ENCODE data around the gene NEMP1. TPM values are rescaled to one million over a fixed set of nuclear protein-coding genes. Genes with fewer than 3 reads are reported as not detected.

Gene NEMP1
- total RNA-seq, 1 donor from 2014 or later = 11.0 TPM

DNA sequence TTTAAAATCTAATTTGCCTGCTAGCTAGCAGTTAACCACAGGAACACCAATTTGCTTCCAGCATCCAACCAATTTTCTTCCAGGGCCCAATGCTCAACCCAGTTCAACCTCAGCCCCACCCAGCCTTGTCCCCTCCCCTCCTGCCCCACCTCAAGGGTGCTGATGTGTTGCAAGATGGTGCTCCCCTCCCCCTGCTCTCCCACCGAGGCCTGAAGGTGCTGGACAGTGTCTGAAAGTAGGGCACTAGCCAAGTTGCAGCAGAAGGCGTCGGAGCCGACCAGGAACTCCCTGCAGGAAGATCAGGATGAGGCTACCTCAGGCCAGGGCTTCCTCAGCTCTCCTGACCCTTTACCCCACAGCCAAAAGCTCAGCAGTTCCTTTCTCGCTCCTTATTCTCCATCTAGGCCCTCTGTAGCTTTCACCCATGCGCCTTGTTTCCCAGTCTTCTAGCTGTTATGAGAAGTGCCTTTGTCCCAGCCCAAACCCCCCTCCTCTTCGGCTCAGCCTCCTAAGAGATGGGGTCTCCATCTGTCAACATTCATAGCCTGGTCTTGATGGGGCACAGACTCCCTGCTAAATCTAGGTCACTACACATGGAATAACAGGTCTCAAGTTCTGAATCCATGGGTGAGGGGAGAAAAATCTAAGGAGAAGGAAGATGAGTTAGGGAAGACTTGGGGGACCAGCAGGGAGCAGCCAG, 29.0 kb upstream of the NEMP1 start:
- Histone ChIP-seq H3K9ac (ENCODE audit: low read depth in 1 of 3, low read length in 3 of 3) (no peak overlapping the region), H3K4me3 (ENCODE audit: low read length in 3 of 3) (no peak overlapping the region), H3K4me1 (ENCODE audit: control insufficient read depth in 3 of 3, insufficient read depth in 3 of 3, low read length in 3 of 3) (peaks cover 20 to 25% (median 23%) of the 10 kb centered on the region in 3 donors), H3K27me3 (ENCODE audit: control insufficient read depth in 3 of 3, insufficient read depth in 3 of 3, low read length in 3 of 3) (no peaks in the 10 kb centered on the region), H3K27ac (ENCODE audit: low read depth, low read length) (no peak overlapping the region), H3K36me3 (ENCODE audit: control insufficient read depth in 3 of 3, insufficient read depth in 3 of 3, low read length in 3 of 3) (peaks cover 3 to 25% (median 10%) of the 10 kb centered on the region in 3 donors), H3K9me3 (ENCODE audit: control insufficient read depth in 3 of 3, low read length in 3 of 3) (no peaks in the 10 kb centered on the region)

DNA sequence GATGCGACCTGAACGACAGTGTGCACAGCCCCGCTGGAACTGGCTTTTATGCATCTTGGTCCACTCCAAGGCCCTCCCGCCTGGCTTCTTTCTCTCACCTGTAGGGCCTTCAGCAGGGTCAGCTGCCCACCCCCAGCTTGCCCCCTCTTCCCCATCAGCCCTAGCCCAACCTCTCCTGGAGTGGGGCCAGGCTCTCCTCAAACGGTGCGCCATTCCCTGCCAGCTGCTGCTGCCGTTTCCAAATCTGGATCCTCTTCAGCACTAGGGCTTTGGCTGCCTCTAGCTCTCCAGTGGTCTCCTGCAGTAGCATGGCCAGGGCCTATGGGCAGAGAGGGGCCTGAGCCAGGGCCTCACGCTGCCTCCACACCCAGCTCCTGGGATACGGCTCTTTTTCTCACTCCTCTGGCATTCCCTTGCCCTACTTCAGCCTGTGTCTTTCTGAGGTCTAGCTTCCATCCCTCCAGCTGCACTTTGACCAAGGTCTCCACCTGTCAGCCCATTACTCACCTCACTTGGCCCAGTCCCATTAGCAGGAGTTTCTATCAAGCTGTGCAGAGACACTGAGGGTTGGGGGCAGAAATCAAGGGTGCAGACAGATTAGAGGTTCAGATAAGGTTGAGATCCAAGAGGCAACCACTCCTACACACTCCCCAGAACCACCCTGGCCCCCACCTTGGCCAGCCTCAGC, 27.6 kb upstream of the NEMP1 start:
- H3K4me3 ChIP-seq (ENCODE audit: low read length in 3 of 3) = no peak overlapping the region
- H3K9ac ChIP-seq (ENCODE audit: low read depth in 1 of 3, low read length in 3 of 3) = no peak overlapping the region
- no peaks in the 10 kb centered on the region for H3K27me3 ChIP-seq (ENCODE audit: control insufficient read depth in 3 of 3, insufficient read depth in 3 of 3, low read length in 3 of 3)
- H3K9me3 ChIP-seq (ENCODE audit: control insufficient read depth in 3 of 3, low read length in 3 of 3) = no peaks in the 10 kb centered on the region
- H3K4me1 ChIP-seq (ENCODE audit: control insufficient read depth in 3 of 3, insufficient read depth in 3 of 3, low read length in 3 of 3) = peaks cover 8 to 11% (median 10%) of the 10 kb centered on the region in 3 donors
- H3K36me3 ChIP-seq (ENCODE audit: control insufficient read depth in 3 of 3, insufficient read depth in 3 of 3, low read length in 3 of 3) = peaks cover 5 to 30% (median 10%) of the 10 kb centered on the region in 3 donors
- no peak overlapping the region for H3K27ac ChIP-seq (ENCODE audit: low read depth, low read length)

- H3K4me1 ChIP-seq (ENCODE audit: control insufficient read depth in 3 of 3, insufficient read depth in 3 of 3, low read length in 3 of 3) = peaks cover 4 to 10% (median 7%) of the 10 kb centered on the region in 3 donors
- H3K4me3 ChIP-seq (ENCODE audit: low read length in 3 of 3) = no peak overlapping the region
- peaks cover 6 to 30% (median 10%) of the 10 kb centered on the region in 3 donors for H3K36me3 ChIP-seq (ENCODE audit: control insufficient read depth in 3 of 3, insufficient read depth in 3 of 3, low read length in 3 of 3)
- H3K9me3 ChIP-seq (ENCODE audit: control insufficient read depth in 3 of 3, low read length in 3 of 3) = no peaks in the 10 kb centered on the region
- H3K27me3 ChIP-seq (ENCODE audit: control insufficient read depth in 3 of 3, insufficient read depth in 3 of 3, low read length in 3 of 3) = no peaks in the 10 kb centered on the region
- no peak overlapping the region for H3K27ac ChIP-seq (ENCODE audit: low read depth, low read length)
- H3K9ac ChIP-seq (ENCODE audit: low read depth in 1 of 3, low read length in 3 of 3) = no peak overlapping the region
Observed at GRCh38 chr12:57105011-57105753, 26.6 kb upstream of the NEMP1 start.

- H3K4me1 ChIP-seq (ENCODE audit: control insufficient read depth in 3 of 3, insufficient read depth in 3 of 3, low read length in 3 of 3) = peaks cover 0 to 3% (median 2%) of the 10 kb centered on the region in 3 donors
- peaks cover 9 to 37% (median 10%) of the 10 kb centered on the region in 3 donors for H3K36me3 ChIP-seq (ENCODE audit: control insufficient read depth in 3 of 3, insufficient read depth in 3 of 3, low read length in 3 of 3)
Observed at GRCh38 chr12:57104292-57104910, 25.8 kb upstream of the NEMP1 start.

GRCh38 chr12:57103856-57104255, 25.3 kb upstream of the NEMP1 start:
- Histone ChIP-seq H3K9ac (ENCODE audit: low read depth in 1 of 3, low read length in 3 of 3) (no peak overlapping the region), H3K4me1 (ENCODE audit: control insufficient read depth in 3 of 3, insufficient read depth in 3 of 3, low read length in 3 of 3) (peaks cover 0 to 3% (median 0%) of the 10 kb centered on the region in 3 donors), H3K4me3 (ENCODE audit: low read length in 3 of 3) (no peak overlapping the region), H3K9me3 (ENCODE audit: control insufficient read depth in 3 of 3, low read length in 3 of 3) (no peaks in the 10 kb centered on the region), H3K27me3 (ENCODE audit: control insufficient read depth in 3 of 3, insufficient read depth in 3 of 3, low read length in 3 of 3) (no peaks in the 10 kb centered on the region), H3K36me3 (ENCODE audit: control insufficient read depth in 3 of 3, insufficient read depth in 3 of 3, low read length in 3 of 3) (peaks cover 9 to 42% (median 12%) of the 10 kb centered on the region in 3 donors), H3K27ac (ENCODE audit: low read depth, low read length) (no peak overlapping the region)

More at GRCh38 chr12:57104292-57104910, 25.8 kb upstream of the NEMP1 start:
- H3K27ac ChIP-seq (ENCODE audit: low read depth, low read length) = no peak overlapping the region
- H3K9ac ChIP-seq (ENCODE audit: low read depth in 1 of 3, low read length in 3 of 3) = no peak overlapping the region
- H3K9me3 ChIP-seq (ENCODE audit: control insufficient read depth in 3 of 3, low read length in 3 of 3) = no peaks in the 10 kb centered on the region
- H3K27me3 ChIP-seq (ENCODE audit: control insufficient read depth in 3 of 3, insufficient read depth in 3 of 3, low read length in 3 of 3) = no peaks in the 10 kb centered on the region
- H3K4me3 ChIP-seq (ENCODE audit: low read length in 3 of 3) = no peak overlapping the region

DNA sequence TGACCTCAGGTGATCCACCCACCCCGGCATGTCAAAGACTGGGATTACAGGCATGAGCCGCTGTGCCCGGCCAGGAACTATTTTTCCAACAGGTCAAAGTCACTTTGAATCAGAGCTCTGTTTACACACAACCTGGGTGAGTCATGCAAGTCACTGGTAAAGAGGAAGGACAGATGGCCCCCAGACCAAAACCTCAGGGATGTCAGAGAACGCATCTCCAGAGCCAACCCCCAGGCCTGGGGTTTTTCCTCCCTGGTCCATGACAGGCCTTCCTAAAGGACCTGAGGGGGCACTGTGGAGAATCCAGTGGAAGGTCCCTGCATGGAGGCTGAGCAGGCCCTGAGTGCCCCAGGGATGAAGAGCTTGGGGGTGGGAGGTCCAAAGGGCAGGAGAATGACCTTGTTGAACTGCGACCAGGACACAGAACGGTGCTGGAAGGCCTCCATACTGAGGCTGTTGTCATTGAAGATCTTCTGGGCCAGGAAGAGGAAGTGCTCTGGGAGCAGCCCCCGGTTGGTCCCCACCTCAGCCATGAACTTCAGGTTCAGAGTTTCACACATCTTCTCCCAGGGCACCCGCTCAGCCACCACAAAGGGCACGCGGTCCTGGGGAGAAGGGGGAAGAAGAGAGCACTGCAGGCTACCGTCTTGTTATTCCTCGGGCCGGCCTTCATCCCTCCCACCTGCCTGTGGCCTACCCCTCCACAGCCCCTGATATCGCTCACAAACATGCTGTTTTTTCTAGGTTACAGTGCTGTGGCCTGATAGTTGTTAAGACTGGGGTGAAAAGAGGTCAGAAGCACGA, 23.5 kb upstream of the NEMP1 start:
- peaks cover 9 to 47% (median 16%) of the 10 kb centered on the region in 3 donors for H3K36me3 ChIP-seq (ENCODE audit: control insufficient read depth in 3 of 3, insufficient read depth in 3 of 3, low read length in 3 of 3)
- H3K9me3 ChIP-seq (ENCODE audit: control insufficient read depth in 3 of 3, low read length in 3 of 3) = no peaks in the 10 kb centered on the region
- H3K4me3 ChIP-seq (ENCODE audit: low read length in 3 of 3) = no peak overlapping the region
- no peak overlapping the region for H3K9ac ChIP-seq (ENCODE audit: low read depth in 1 of 3, low read length in 3 of 3)
- H3K27ac ChIP-seq (ENCODE audit: low read depth, low read length) = no peak overlapping the region
- H3K4me1 ChIP-seq (ENCODE audit: control insufficient read depth in 3 of 3, insufficient read depth in 3 of 3, low read length in 3 of 3) = no peaks in the 10 kb centered on the region
- H3K27me3 ChIP-seq (ENCODE audit: control insufficient read depth in 3 of 3, insufficient read depth in 3 of 3, low read length in 3 of 3) = no peaks in the 10 kb centered on the region

DNA sequence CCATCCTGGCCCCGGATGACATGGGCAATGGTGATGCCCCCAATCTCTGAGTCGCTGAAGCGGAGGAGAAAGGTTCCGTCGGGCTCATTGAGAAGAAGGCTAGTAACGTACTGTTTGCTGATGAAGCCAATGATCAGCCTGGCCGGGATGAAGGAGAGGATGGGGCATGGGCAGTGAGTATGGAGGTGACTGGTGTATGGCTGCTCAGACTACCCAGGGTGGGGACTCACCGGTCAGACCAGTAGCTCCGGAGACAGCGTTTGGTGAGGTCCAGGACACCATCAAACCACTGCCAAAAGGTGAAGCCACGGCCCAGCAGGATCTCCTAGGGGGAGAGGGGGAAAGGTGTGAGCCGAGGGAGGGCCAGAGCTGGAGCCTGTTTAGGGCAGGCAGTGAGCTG, 21.2 kb upstream of the NEMP1 start:
- H3K27me3 ChIP-seq (ENCODE audit: control insufficient read depth in 3 of 3, insufficient read depth in 3 of 3, low read length in 3 of 3) = no peaks in the 10 kb centered on the region
- no peak overlapping the region for H3K9ac ChIP-seq (ENCODE audit: low read depth in 1 of 3, low read length in 3 of 3)
- no peaks in the 10 kb centered on the region for H3K4me1 ChIP-seq (ENCODE audit: control insufficient read depth in 3 of 3, insufficient read depth in 3 of 3, low read length in 3 of 3)
- H3K36me3 ChIP-seq (ENCODE audit: control insufficient read depth in 3 of 3, insufficient read depth in 3 of 3, low read length in 3 of 3) = peaks cover 11 to 56% (median 24%) of the 10 kb centered on the region in 3 donors
- H3K9me3 ChIP-seq (ENCODE audit: control insufficient read depth in 3 of 3, low read length in 3 of 3) = no peaks in the 10 kb centered on the region
- no peak overlapping the region for H3K27ac ChIP-seq (ENCODE audit: low read depth, low read length)
- H3K4me3 ChIP-seq (ENCODE audit: low read length in 3 of 3) = no peak overlapping the region

DNA sequence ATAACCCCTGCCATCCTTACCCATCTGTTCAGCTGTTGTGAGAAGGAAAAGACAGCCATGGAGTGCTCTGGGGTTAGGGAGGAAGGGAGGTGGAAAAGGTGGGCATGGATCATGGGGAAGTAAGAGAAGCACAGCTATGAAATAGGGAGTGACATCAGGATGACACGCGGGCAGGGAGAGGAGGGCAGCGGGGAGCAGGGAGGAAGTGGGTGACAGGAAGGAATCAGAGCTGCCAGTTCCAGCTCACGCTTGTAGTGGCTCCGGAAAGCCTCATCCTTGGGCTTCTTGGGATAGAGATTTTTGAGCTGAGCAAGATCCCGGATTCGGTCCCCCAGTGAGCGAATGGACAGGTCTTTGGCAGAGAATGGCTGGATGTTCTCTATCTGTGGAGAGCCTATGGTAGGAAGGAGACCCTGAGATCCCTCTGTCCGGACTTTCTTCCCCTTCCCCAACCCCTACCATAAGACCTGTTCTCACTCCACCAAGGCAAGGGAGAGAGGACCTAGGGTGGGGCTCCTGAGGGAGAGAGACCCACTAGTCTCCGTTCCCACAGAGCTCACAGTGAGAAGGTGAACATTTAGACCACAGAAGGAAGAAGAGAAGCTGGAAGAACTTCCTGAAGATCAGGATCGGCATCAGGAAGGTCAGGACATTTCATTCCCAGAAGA, 20.6 kb upstream of the NEMP1 start:
- peaks cover 14 to 53% (median 25%) of the 10 kb centered on the region in 3 donors for H3K36me3 ChIP-seq (ENCODE audit: control insufficient read depth in 3 of 3, insufficient read depth in 3 of 3, low read length in 3 of 3)

GRCh38 chr12:57098546-57098945, 20.0 kb upstream of the NEMP1 start:
- Histone ChIP-seq H3K36me3 (ENCODE audit: control insufficient read depth in 3 of 3, insufficient read depth in 3 of 3, low read length in 3 of 3) (peaks cover 14 to 49% (median 25%) of the 10 kb centered on the region in 3 donors), H3K27me3 (ENCODE audit: control insufficient read depth in 3 of 3, insufficient read depth in 3 of 3, low read length in 3 of 3) (no peaks in the 10 kb centered on the region), H3K4me1 (ENCODE audit: control insufficient read depth in 3 of 3, insufficient read depth in 3 of 3, low read length in 3 of 3) (peaks cover 5 to 8% (median 7%) of the 10 kb centered on the region in 3 donors), H3K27ac (ENCODE audit: low read depth, low read length) (no peak overlapping the region), H3K9ac (ENCODE audit: low read depth in 1 of 3, low read length in 3 of 3) (no peak overlapping the region), H3K9me3 (ENCODE audit: control insufficient read depth in 3 of 3, low read length in 3 of 3) (no peaks in the 10 kb centered on the region), H3K4me3 (ENCODE audit: low read length in 3 of 3) (no peak overlapping the region)

More for the DNA sequence above, 20.6 kb upstream of the NEMP1 start:
- H3K4me1 ChIP-seq (ENCODE audit: control insufficient read depth in 3 of 3, insufficient read depth in 3 of 3, low read length in 3 of 3) = peaks cover 2 to 4% (median 4%) of the 10 kb centered on the region in 3 donors
- no peaks in the 10 kb centered on the region for H3K9me3 ChIP-seq (ENCODE audit: control insufficient read depth in 3 of 3, low read length in 3 of 3)
- H3K4me3 ChIP-seq (ENCODE audit: low read length in 3 of 3) = no peak overlapping the region
- H3K9ac ChIP-seq (ENCODE audit: low read depth in 1 of 3, low read length in 3 of 3) = no peak overlapping the region
- no peaks in the 10 kb centered on the region for H3K27me3 ChIP-seq (ENCODE audit: control insufficient read depth in 3 of 3, insufficient read depth in 3 of 3, low read length in 3 of 3)
- no peak overlapping the region for H3K27ac ChIP-seq (ENCODE audit: low read depth, low read length)
